Activated T-cell treated with anti-CD3 and anti-CD28 coated beads for 1 hour (primary cell): ENCODE data around the gene CD99L2.
A peak's percentile ranks its signal among the peaks of the same experiment; 100 is the strongest.

ENCODE experiments used
- DNase-seq: peaks from one replicate; pipeline ENCODE4 v3.0.0-alpha.2; 2020; ENCODE audit warnings: low read depth

The CD99L2 gene

GRCh38 chrX:150792949-150793527 is 105.4 kb downstream of the CD99L2 start:
- no peak for DNase-seq

DNA sequence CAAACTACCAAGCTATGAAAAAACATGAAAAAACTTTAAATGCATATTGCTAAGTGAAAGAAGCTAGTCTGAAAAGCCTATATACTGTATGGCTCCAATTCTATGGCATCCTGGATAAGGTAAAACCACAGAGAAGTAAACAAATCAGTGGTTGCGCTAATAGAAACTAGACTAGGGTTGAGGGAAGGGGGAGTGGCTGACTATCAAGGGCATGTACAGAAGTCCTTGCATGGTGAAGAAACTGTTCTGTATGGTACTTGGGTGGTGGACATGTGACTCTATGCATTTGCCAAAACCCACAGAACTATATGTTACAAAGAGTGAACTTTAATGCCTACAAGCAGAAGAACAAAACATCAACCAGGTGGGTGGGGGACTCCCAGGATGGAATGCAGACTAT is 108.4 kb downstream of the CD99L2 start:
- DNase-seq: no peak

- DNase-seq: no peak
Measured at GRCh38 chrX:150781677-150782076, 116.8 kb downstream of the CD99L2 start.

GRCh38 chrX:150779385-150779784 is 119.1 kb downstream of the CD99L2 start:
- DNase-seq: no peak

- no peak for DNase-seq
Measured at GRCh38 chrX:150777328-150777992, 121.0 kb downstream of the CD99L2 start.

DNA sequence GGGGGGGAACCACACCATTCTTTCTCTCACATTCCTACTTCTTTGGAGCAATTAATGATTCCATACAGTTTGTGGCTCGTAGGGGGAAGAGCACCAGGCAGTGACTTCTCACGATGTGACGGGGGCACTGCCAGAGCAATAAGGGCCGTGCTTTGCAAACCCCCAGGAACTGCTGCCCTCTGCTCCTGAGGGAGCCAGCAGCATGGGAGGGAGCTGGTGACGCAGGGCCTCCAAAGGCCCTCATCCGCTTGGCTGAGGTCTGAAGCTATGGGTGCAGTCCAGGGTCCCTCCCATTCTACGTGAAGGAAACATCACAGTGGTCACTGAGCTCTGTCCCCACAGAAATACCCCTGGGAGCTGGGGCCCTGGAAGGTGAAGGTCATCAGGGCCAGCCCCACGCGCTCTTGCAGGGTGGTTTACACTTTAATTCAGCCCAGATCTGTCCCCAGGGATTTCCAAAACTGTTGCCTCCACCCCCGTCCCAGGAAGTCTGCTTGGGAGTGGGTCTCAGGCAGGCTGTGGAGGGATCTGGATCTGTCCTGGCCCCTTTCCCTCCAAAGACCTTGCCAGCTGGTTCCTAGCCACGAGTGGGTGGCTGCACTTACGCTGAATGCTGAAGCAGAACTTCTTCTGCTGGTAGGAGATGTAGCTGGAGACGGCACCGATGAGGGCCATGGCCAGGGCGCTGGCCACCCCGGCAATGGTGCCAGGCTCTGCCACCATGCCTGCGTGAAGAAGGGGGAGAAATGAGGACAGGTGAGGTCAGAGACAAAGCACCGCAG is 122.7 kb downstream of the CD99L2 start:
- no peak for DNase-seq

DNA sequence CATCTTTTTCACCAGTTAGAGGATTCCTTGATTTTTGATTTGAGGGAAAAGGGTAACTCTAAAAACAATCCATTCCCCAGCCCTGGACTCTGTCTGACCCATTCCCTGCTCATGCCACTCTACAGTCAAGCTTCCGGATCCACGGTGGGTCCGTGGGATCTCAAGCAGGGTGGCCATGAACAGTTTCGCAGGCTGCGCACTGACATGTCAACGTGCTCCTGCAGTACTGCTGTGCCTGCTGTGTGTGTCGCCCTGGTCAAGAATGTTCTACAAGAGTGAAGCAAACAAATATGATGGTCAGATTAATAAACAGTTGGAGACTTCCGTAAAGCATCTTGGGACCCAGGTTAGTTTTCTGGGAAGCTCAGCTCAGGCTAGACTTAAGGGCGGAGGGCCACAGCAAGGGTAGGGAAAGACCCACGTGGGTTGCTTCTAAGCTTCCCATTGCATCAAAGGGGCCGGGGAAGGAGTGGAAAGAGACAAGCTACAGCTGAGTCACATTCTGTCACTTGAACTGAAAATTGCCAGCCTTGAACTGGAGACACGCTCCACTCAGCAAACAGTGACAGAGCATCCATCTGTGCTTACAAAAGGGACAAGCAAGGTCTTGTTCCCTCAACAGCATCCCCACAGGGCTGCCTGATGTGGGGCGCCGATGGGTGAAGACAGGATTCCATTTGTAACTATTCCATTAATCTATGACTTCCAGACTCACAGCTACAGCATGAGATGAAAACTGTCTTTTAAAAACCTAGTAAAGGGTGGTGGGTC is 123.5 kb downstream of the CD99L2 start:
- no peak for DNase-seq

GRCh38 chrX:150773634-150774033 is 124.8 kb downstream of the CD99L2 start:
- no peak for DNase-seq

DNA sequence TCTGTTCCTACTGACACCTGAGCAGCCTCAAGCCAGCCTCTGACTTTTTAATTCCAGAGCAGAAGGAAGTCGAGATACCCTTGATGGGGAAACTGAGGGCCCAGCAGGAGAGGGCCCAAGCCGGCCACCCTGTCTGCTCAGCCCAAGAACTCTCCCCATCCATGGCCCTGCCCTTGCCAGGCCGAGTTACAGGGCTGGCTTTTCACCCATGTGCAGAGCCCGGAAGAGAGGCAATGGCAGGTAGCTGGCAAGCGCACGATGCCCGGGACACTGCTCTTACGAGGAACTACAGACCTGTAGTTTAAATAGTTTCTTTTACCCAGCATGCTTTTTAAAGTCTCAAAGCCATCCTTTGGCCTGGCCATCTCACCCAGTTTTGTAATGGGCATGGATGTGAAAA is 125.4 kb downstream of the CD99L2 start:
- DNase-seq: no peak

DNA sequence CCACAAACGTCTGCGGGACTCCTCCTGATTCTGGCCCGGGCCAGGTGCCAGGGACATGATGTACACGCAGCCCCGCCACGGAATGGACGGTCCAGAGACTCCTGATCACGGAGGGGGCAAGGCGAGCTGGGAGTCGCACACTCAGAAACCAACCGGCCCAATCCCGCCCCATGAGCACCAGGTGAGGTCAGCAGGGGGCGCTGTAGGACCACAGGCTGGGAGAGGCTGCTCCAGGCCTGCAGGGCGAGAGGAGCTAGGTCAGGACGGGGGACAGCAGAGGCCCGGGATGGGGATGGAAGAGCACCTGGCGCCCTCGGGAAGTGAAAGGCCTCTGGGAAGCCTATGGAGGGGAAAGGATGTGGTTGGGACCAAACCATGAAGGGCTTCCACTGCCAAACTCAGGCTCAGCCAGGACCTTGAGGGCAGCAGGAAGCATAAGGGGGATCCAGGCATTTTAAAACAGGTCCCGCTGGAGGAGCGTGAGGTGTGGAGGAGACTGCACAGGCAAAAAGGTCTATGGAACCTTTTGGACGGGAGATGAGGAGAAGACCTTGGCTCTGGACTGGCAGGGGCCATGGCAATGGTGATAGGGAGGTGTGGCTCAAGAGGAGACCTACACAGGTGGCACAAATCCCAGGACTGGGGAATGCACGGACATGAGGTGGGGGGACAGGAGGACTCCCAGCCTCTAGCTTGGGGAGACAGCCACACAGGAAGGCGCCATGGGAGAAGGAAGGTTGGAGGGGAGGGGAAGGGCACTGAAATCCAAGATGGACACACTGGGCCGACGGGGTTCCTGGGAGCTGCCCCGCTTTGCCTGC is 126.1 kb downstream of the CD99L2 start:
- DNase-seq: peak; percentile 69

GRCh38 chrX:150771116-150771515 is 127.4 kb downstream of the CD99L2 start:
- DNase-seq: no peak

DNA sequence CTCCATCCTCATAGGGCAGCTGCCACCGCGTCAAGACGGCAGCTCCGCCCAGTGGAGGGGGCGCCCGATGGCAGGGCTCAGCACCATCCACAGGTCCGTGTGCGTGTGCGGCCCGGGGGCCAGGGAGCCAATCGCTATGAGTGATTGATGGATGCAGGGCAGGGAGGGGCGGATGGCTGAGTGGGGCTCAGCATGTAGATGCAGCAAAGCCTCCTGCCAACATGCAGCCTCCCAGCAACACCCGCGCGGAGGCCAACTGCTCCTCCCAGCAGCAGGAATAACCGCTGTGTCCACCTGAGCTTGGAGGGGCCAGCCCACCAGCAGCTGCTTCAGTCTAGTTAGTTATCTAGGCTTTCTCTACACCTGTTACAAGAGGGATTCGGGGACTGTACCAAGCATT is 127.8 kb downstream of the CD99L2 start:
- no peak for DNase-seq

DNA sequence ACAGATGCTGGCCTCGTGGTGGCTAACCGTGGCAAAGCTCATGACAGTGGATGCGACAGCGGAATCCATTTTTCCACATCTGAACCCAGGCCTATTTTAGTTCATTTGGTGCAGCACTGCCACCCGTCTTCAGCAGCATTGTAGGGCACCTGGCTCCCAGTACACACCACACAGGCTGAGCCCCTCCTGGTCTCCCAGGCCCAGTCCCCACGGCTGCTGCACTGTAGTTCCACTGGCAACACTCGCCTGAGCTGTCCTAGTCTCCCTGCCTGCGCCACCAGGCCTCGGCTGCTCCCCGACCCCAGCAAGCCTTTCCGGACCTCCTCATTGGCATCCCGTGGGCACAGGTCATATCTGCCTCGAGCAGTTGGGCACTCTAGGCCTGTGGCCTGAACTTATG is 129.1 kb downstream of the CD99L2 start:
- DNase-seq: no peak

GRCh38 chrX:150768580-150769190 is 129.8 kb downstream of the CD99L2 start:
- DNase-seq: no peak

GRCh38 chrX:150768132-150768485 is 130.4 kb downstream of the CD99L2 start:
- no peak for DNase-seq

DNA sequence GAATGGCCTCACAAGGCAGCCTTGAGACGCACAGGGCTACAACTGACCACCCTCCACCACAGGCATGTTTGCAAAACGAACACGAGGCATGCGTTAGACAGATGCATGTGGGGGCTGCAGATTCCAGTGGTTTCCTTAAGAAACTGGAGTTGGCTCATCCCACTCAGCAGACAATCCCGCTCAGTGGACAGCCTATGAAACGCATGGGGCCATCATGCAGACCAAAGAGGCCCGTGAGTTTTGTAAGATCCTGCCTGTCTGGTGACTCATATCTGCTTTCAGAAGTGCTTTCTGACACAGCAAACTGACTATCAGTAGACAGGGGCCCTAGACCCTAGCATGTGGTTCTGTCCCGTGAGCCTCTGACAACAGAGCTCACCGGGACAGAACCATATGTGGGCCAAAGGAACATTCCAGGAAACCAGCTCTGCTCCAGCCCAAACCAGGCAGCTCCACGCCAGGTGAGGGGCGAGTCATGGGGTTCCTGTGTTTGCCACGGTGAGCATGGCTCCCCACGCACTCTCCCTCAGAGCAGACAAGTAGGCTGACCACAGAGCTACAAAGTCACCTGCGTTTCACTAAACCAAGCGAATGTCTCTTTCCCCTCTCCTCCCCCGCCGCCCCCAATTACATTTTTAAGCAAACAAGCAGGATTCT is 130.9 kb downstream of the CD99L2 start:
- no peak for DNase-seq

- no peak for DNase-seq
Measured at GRCh38 chrX:150767045-150767395, 131.4 kb downstream of the CD99L2 start.

- no peak for DNase-seq
Measured at GRCh38 chrX:150766351-150767044, 132.0 kb downstream of the CD99L2 start.

DNA sequence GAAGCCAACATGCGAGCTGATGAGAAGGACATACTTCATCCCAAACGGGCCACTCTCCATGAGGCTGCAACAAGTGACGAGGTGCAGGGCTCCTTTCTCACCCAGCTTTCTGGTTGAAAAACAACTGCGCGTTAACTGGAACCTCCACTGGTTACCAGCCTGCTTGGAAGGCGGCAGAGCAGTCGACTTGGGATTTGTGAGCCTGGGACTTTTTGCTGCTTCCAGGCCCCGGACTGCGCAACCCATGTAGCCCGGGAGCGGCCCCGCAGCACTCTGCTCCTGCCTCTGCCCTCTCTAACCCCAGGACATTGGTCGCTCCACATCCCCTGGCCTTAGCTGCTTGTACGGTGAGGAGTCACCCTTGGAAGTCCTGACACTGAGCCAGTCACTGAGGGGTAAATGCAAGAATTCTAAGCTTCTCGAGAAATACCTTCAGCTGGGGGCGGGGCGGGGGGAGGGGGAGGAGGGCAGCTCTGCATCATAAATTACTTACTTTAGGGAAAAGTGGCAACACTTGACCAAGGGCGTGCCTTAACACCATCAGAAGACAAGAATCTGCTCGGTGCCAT is 132.6 kb downstream of the CD99L2 start:
- DNase-seq: no peak

GRCh38 chrX:150765237-150765636 is 133.2 kb downstream of the CD99L2 start:
- no peak for DNase-seq
